H9 (cell line): Measurements from ENCODE around the gene CGB8. TPM values are rescaled to one million over a fixed set of nuclear protein-coding genes. Genes with fewer than 3 reads are reported as not detected.
A peak's percentile ranks its signal among the peaks of the same experiment; 100 is the strongest.

Source experiments
- DNase-seq: peaks from one replicate; pipeline ENCODE4 v3.0.0-alpha.2; 2017
- H2AFZ ChIP-seq: one replicate; pipeline ENCODE4 v1.6.1; 2013; ENCODE audit warnings: mild to moderate bottlenecking, low read length, control low read depth, moderate library complexity
- H2AK5ac ChIP-seq: 2 replicates; pipeline ENCODE4 v1.6.1; 2013; ENCODE audit warnings: low read length, control low read depth, mixed read lengths; ENCODE audit not compliant: insufficient read length
- H2BK120ac ChIP-seq: one replicate; pipeline ENCODE4 v1.6.1; 2013; ENCODE audit warnings: low read depth, mild to moderate bottlenecking, low read length, control low read depth, inconsistent platforms; ENCODE audit not compliant: poor library complexity, severe bottlenecking
- H2BK12ac ChIP-seq: 2 replicates; pipeline ENCODE4 v1.6.1; 2013; ENCODE audit warnings: low read length, control low read depth, mixed read lengths, low read depth; ENCODE audit not compliant: insufficient read length
- H2BK15ac ChIP-seq: 2 replicates; pipeline ENCODE4 v1.6.1; 2013; ENCODE audit warnings: low read depth, low read length, control low read depth
- H2BK20ac ChIP-seq: one replicate; pipeline ENCODE4 v1.6.1; 2013; ENCODE audit warnings: low read depth, mild to moderate bottlenecking, low read length, control low read depth, inconsistent platforms; ENCODE audit not compliant: poor library complexity, severe bottlenecking
- H2BK5ac ChIP-seq: 2 replicates; pipeline ENCODE4 v1.6.1; 2013; ENCODE audit warnings: low read length, control low read depth, mixed read lengths; ENCODE audit not compliant: insufficient read length
- H3K14ac ChIP-seq: 2 replicates; pipeline ENCODE4 v1.6.1; 2013; ENCODE audit warnings: low read length, control low read depth; ENCODE audit not compliant: insufficient read depth
- H3K18ac ChIP-seq: 2 replicates; pipeline ENCODE4 v1.6.1; 2013; ENCODE audit warnings: low read depth, mild to moderate bottlenecking, mixed read lengths, low read length, control low read depth; ENCODE audit not compliant: insufficient read length
- H3K23ac ChIP-seq: 2 replicates; pipeline ENCODE4 v1.6.1; 2013; ENCODE audit warnings: low read length, control low read depth, mixed read lengths, low read depth; ENCODE audit not compliant: insufficient read length
- H3K23me2 ChIP-seq: 2 replicates; pipeline ENCODE4 v1.6.1; 2013; ENCODE audit warnings: low read depth, mild to moderate bottlenecking, mixed read lengths, low read length, control low read depth; ENCODE audit not compliant: insufficient read length, poor library complexity, severe bottlenecking
- H3K27ac ChIP-seq: 2 replicates; pipeline ENCODE4 v1.5.1; 2013; ENCODE audit warnings: low read length, control low read depth, mixed read lengths, low read depth; ENCODE audit not compliant: insufficient read length
- H3K27me3 ChIP-seq: 2 replicates; pipeline ENCODE4 v1.6.1; 2013; ENCODE audit warnings: low read length, control low read depth, inconsistent platforms; ENCODE audit not compliant: insufficient read depth
- H3K4ac ChIP-seq: 2 replicates; pipeline ENCODE4 v1.6.1; 2013; ENCODE audit warnings: low read depth, mild to moderate bottlenecking, control low read depth, inconsistent platforms, low read length, moderate library complexity
- H3K4me1 ChIP-seq: 2 replicates; pipeline ENCODE4 v1.6.1; 2013; ENCODE audit warnings: low read length, control low read depth, inconsistent platforms; ENCODE audit not compliant: insufficient read depth
- H3K4me2 ChIP-seq: 2 replicates; pipeline ENCODE4 v1.6.1; 2013; ENCODE audit warnings: low read length, control low read depth, mixed read lengths; ENCODE audit not compliant: insufficient read length, insufficient read depth
- H3K56ac ChIP-seq: 2 replicates; pipeline ENCODE4 v1.6.1; 2013; ENCODE audit warnings: low read depth, mild to moderate bottlenecking, mixed read lengths, low read length, control low read depth; ENCODE audit not compliant: insufficient read length
- H3K79me1 ChIP-seq: 2 replicates; pipeline ENCODE4 v1.6.1; 2013; ENCODE audit warnings: low read depth, mild to moderate bottlenecking, moderate library complexity, low read length, control low read depth, inconsistent platforms; ENCODE audit not compliant: insufficient read depth, poor library complexity, severe bottlenecking
- H3K79me2 ChIP-seq: 2 replicates; pipeline ENCODE4 v1.6.1; 2013; ENCODE audit warnings: low read length, control low read depth, inconsistent platforms; ENCODE audit not compliant: insufficient read depth
- H3K9ac ChIP-seq: 2 replicates; pipeline ENCODE4 v1.6.1; 2013; ENCODE audit warnings: low read length, control low read depth, mixed read lengths; ENCODE audit not compliant: insufficient read length; ENCODE audit errors: extremely low read depth
- H3K9me3 ChIP-seq: one replicate; pipeline ENCODE4 v1.6.1; 2013; ENCODE audit warnings: low read depth, low read length, inconsistent platforms; ENCODE audit not compliant: control insufficient read depth
- H3T11ph ChIP-seq: one replicate; pipeline ENCODE4 v1.6.1; 2013; ENCODE audit warnings: mild to moderate bottlenecking, low read length, control low read depth, inconsistent platforms
- H4K20me1 ChIP-seq: one replicate; pipeline ENCODE4 v1.6.1; 2013; ENCODE audit not compliant: control insufficient read depth, insufficient read length, insufficient read depth
- H4K5ac ChIP-seq: 2 replicates; pipeline ENCODE4 v1.6.1; 2013; ENCODE audit warnings: low read depth, mild to moderate bottlenecking, mixed read lengths, low read length, control low read depth; ENCODE audit not compliant: insufficient read length
- H4K8ac ChIP-seq: replicated peaks from 2 replicates; pipeline ENCODE4 v1.6.1; 2013; ENCODE audit warnings: low read length, control low read depth, mixed read lengths, low read depth; ENCODE audit not compliant: insufficient read length
- H4K91ac ChIP-seq: 2 replicates; pipeline ENCODE4 v1.6.1; 2013; ENCODE audit warnings: low read depth, mild to moderate bottlenecking, moderate library complexity, mixed read lengths, low read length, control low read depth; ENCODE audit not compliant: insufficient read length
- H3K27ac Mint-ChIP-seq, 3 experiments: 2 replicates in 2 of 3; 3 replicates in 1 of 3; pipeline ENCODE4 v1.8.0; 2020 to 2021; ENCODE audit warnings: mixed read lengths in 3 of 3, mild to moderate bottlenecking in 1 of 3, moderate library complexity in 1 of 3
- H3K27me3 Mint-ChIP-seq: 2 replicates; pipeline ENCODE4 v1.8.0; 2021; ENCODE audit warnings: low read depth, mild to moderate bottlenecking, moderate library complexity, mixed read lengths
- H3K36me3 Mint-ChIP-seq, 3 experiments: 2 replicates in 2 of 3; 3 replicates in 1 of 3; pipeline ENCODE4 v1.8.0; 2020 to 2021; ENCODE audit warnings: low read depth in 3 of 3, mixed read lengths in 3 of 3; ENCODE audit not compliant: insufficient read depth in 1 of 3
- H3K4me1 Mint-ChIP-seq, 2 experiments: 2 replicates each; pipeline ENCODE4 v1.8.0; 2020; ENCODE audit warnings: mixed read lengths in 2 of 2
- H3K4me3 Mint-ChIP-seq, 2 experiments: 2 replicates in 1 of 2; 3 replicates in 1 of 2; pipeline ENCODE4 v1.8.0; 2020 to 2021; ENCODE audit warnings: mild to moderate bottlenecking in 2 of 2, mixed read lengths in 2 of 2, moderate library complexity in 1 of 2
- H3K9me3 Mint-ChIP-seq, 2 experiments: 2 replicates in 1 of 2; 3 replicates in 1 of 2; pipeline ENCODE4 v1.8.0; 2020; ENCODE audit warnings: mild to moderate bottlenecking in 2 of 2, mixed read lengths in 2 of 2, moderate library complexity in 1 of 2
- WGBS: extraction: QIAGEN DNeasy Blood & Tissue Kit; methylation state at CpG from one replicate; pipeline ENCODE4 v1.1.7; 2013; ENCODE audit warnings: missing lambda C conversion rate, low lambda C conversion rate, mixed read lengths; ENCODE audit not compliant: insufficient read length; ENCODE audit errors: extremely low coverage; 5-methylcytosine and 5-hydroxymethylcytosine counted together
- total RNA-seq: library from RNA; stranded (reverse); gene quantifications from 2 replicates; pipeline ENCODE4 v1.2.1, GENCODE V29; 2021
- TF ChIP-seq, protein P1 (sequence below): fragments of 200-600 bp; sonication (generic); conservative IDR thresholded peaks from 3 replicates; pipeline ENCODE4 v1.8.0; 2021; ENCODE audit warnings: antibody characterized with exemption, mild to moderate bottlenecking

CGB8 gene
- total RNA-seq, 1 experiment from 2014 or later, result not detected

DNA sequence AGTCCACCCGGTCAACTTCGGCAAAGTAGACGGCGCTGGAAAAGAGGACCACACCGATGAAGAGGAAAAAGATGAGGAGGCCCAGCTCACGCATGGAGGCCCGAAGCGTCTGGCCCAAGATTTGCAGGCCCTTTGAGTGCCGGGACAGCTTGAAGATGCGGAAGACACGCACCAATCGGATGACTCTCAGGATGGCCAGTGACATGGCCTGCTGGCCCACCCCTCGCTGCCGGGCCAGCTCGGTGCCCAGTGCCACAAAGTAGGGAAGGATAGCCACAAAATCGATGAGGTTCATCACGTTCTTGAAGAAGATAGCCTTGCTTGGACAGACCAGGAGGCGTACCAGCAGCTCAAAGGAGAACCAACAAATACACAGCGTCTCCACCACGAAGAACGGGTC lies 21.5 kb upstream of the CGB8 start:
- peaks cover 9 to 18% of the 10 kb centered on the region in 2 experiments; a peak in 4 of 5 replicates for H3K9me3 Mint-ChIP-seq
- Histone ChIP-seq H3T11ph (no peak overlapping the region), H3K9ac (no peak overlapping the region), H4K91ac (no peak overlapping the region), H3K23ac (no peak overlapping the region), H2BK5ac (no peak overlapping the region), H2AK5ac (no peak overlapping the region), H2BK20ac (no peak overlapping the region), H2BK15ac (no peak overlapping the region), H4K5ac (no peak overlapping the region), H3K79me2 (no peaks in the 10 kb centered on the region), H3K4ac (no peak overlapping the region), H3K4me1 (peaks cover 2% of the 10 kb centered on the region; the same call in 1 of the 2 replicates), H3K18ac (no peak overlapping the region), H3K79me1 (no peaks in the 10 kb centered on the region), H2BK12ac (no peak overlapping the region), H2BK120ac (no peak overlapping the region), H3K4me2 (no peak overlapping the region), H3K56ac (no peak overlapping the region), H3K27ac (no peak overlapping the region), H4K20me1 (no peaks in the 10 kb centered on the region), H2AFZ (no peak overlapping the region), H3K14ac (no peak overlapping the region), H4K8ac (no peak overlapping the region), H3K9me3 (no peaks in the 10 kb centered on the region), H3K27me3 (peaks cover 49% of the 10 kb centered on the region), H3K23me2 (peaks cover 1% of the 10 kb centered on the region)
- peaks cover 93% of the 10 kb centered on the region for H3K27me3 Mint-ChIP-seq
- peak overlapping the region in 1 of 2 experiments; percentile 18; a peak in 1 of 5 replicates for H3K4me3 Mint-ChIP-seq
- whole genome bisulfite sequencing, result no CpG with 5 or more reads among the region's 21 CpGs
- peaks cover 21 to 48% of the 10 kb centered on the region in 2 experiments for H3K4me1 Mint-ChIP-seq
- peaks cover 0 to 4% (median 3%) of the 10 kb centered on the region in 3 experiments; a peak in 3 of 7 replicates for H3K36me3 Mint-ChIP-seq
- DNase-seq, result no peak
- H3K27ac Mint-ChIP-seq, result no peak overlapping the region
- TF ChIP-seq, protein P1, sequence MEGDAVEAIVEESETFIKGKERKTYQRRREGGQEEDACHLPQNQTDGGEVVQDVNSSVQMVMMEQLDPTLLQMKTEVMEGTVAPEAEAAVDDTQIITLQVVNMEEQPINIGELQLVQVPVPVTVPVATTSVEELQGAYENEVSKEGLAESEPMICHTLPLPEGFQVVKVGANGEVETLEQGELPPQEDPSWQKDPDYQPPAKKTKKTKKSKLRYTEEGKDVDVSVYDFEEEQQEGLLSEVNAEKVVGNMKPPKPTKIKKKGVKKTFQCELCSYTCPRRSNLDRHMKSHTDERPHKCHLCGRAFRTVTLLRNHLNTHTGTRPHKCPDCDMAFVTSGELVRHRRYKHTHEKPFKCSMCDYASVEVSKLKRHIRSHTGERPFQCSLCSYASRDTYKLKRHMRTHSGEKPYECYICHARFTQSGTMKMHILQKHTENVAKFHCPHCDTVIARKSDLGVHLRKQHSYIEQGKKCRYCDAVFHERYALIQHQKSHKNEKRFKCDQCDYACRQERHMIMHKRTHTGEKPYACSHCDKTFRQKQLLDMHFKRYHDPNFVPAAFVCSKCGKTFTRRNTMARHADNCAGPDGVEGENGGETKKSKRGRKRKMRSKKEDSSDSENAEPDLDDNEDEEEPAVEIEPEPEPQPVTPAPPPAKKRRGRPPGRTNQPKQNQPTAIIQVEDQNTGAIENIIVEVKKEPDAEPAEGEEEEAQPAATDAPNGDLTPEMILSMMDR, result no peak
